Measurements from ENCODE around the gene SLC40A1. TPM values are rescaled to one million over a fixed set of nuclear protein-coding genes. Genes with fewer than 3 reads are reported as not detected.
"Not testable (repeated sequence)": the region's sequence is repeated elsewhere in the genome, so short reads cannot be mapped to it uniquely, and the experiment has no call there.

Gene SLC40A1
- polyA plus RNA-seq, 1 experiment, result 5.2 TPM

GRCh38 chr2:189609423-189609816, 28.8 kb upstream of the SLC40A1 start:
- Histone ChIP-seq H3K27me3 (ENCODE audit: control insufficient read depth, insufficient read depth, low read length) (no peaks in the 10 kb centered on the region), H3K4me3 (ENCODE audit: low read depth, low read length) (no peak overlapping the region), H3K27ac (ENCODE audit: low read depth, low read length) (no peak overlapping the region), H3K9me3 (ENCODE audit: control insufficient read depth, insufficient read depth, low read length) (no peaks in the 10 kb centered on the region)
- CTCF ChIA-PET, result interaction anchor here (0.6 to 2.7 kb wide), 3 partner anchors 41 to 55 kb away, joined by 3 to 7 read pairs (median 6); no protein-coding TSS in a partner anchor
- DNase-seq (ENCODE audit: low read depth, low spot score), result no peak
- TF ChIP-seq CTCF (IDR thresholded peaks at IDR 0.05; ENCODE audit: low read depth, low read length), result no peak
- POLR2A ChIA-PET, result interaction anchor here (0.6 kb wide), 1 partner anchor 44 kb away, joined by 4 read pairs; no protein-coding TSS in a partner anchor

GRCh38 chr2:189608795-189609422, 28.3 kb upstream of the SLC40A1 start:
- Histone ChIP-seq H3K4me3 (ENCODE audit: low read depth, low read length) (no peak overlapping the region), H3K9me3 (ENCODE audit: control insufficient read depth, insufficient read depth, low read length) (no peaks in the 10 kb centered on the region), H3K27ac (ENCODE audit: low read depth, low read length) (no peak overlapping the region), H3K27me3 (ENCODE audit: control insufficient read depth, insufficient read depth, low read length) (no peaks in the 10 kb centered on the region)
- no peak for TF ChIP-seq CTCF (IDR thresholded peaks at IDR 0.05; ENCODE audit: low read depth, low read length)
- POLR2A ChIA-PET, result interaction anchor here (0.6 kb wide), 1 partner anchor 43 kb away, joined by 4 read pairs; no protein-coding TSS in a partner anchor
- no peak for DNase-seq (ENCODE audit: low read depth, low spot score)
- CTCF ChIA-PET, result interaction anchor here (0.6 to 2.7 kb wide), 4 partner anchors 42 to 54 kb away, joined by 3 to 7 read pairs (median 4); no protein-coding TSS in a partner anchor

- ChIA-PET POLR2A (no interaction called here), CTCF (interaction anchor here (1.3 kb wide), 1 partner anchor 54 kb away, joined by 3 read pairs; no protein-coding TSS in a partner anchor)
- DNase-seq (ENCODE audit: low read depth, low spot score), result no peak
- Histone ChIP-seq H3K27me3 (ENCODE audit: control insufficient read depth, insufficient read depth, low read length) (no peaks in the 10 kb centered on the region), H3K4me3 (ENCODE audit: low read depth, low read length) (no peak overlapping the region), H3K9me3 (ENCODE audit: control insufficient read depth, insufficient read depth, low read length) (no peaks in the 10 kb centered on the region), H3K27ac (ENCODE audit: low read depth, low read length) (no peak overlapping the region)
- TF ChIP-seq CTCF (IDR thresholded peaks at IDR 0.05; ENCODE audit: low read depth, low read length), result no peak
Measured at GRCh38 chr2:189608170-189608569, 27.6 kb upstream of the SLC40A1 start.

- CTCF ChIA-PET, result no interaction called here
- TF ChIP-seq CTCF (IDR thresholded peaks at IDR 0.05; ENCODE audit: low read depth, low read length), result no peak
- DNase-seq (ENCODE audit: low read depth, low spot score), result no peak
- Histone ChIP-seq H3K27me3 (ENCODE audit: control insufficient read depth, insufficient read depth, low read length) (no peaks in the 10 kb centered on the region), H3K27ac (ENCODE audit: low read depth, low read length) (no peak overlapping the region), H3K9me3 (ENCODE audit: control insufficient read depth, insufficient read depth, low read length) (no peaks in the 10 kb centered on the region), H3K4me3 (ENCODE audit: low read depth, low read length) (no peak overlapping the region)
- POLR2A ChIA-PET, result no interaction called here
Measured at GRCh38 chr2:189602233-189602632, 21.6 kb upstream of the SLC40A1 start.

GRCh38 chr2:189601652-189602051, 21.1 kb upstream of the SLC40A1 start:
- CTCF ChIA-PET; H3K27ac ChIP-seq (ENCODE audit: low read depth, low read length); H3K27me3 ChIP-seq (ENCODE audit: control insufficient read depth, insufficient read depth, low read length); H3K4me3 ChIP-seq (ENCODE audit: low read depth, low read length); POLR2A ChIA-PET; H3K9me3 ChIP-seq (ENCODE audit: control insufficient read depth, insufficient read depth, low read length); DNase-seq (ENCODE audit: low read depth, low spot score): not testable (repeated sequence)
